SK-N-SH treated with all-trans-retinoic acid at 6 μM for 48 hours (cell line): Measurements from ENCODE around the gene SOX5.

Source experiments
- ISL1 ChIP-seq: fragments of 250-450 bp; sonication (Bioruptor Pico); IDR thresholded peaks from 2 replicates; pipeline ENCODE4 v2.1.2; 2022; ENCODE audit warnings: mild to moderate bottlenecking, moderate library complexity
- TCF4 ChIP-seq: fragments of 250-450 bp; sonication (Bioruptor Pico); IDR thresholded peaks from 2 replicates; pipeline ENCODE4 v1.8.0; 2021; ENCODE audit warnings: mild to moderate bottlenecking, moderate library complexity, borderline replicate concordance
- TOX ChIP-seq: fragments of 250-450 bp; sonication (Bioruptor Pico); IDR thresholded peaks from 2 replicates; pipeline ENCODE4 v1.8.0; 2021; ENCODE audit warnings: mild to moderate bottlenecking, moderate library complexity, borderline replicate concordance
- TSHZ2 ChIP-seq: fragments of 250-450 bp; sonication (Bioruptor Pico); IDR thresholded peaks from 2 replicates; pipeline ENCODE4 v1.5.0; 2020; ENCODE audit warnings: mild to moderate bottlenecking, moderate library complexity
- ZNF565 ChIP-seq: fragments of 450-650 bp; formaldehyde crosslinking; conservative IDR thresholded peaks from 2 replicates; pipeline ENCODE4 v1.5.0; 2020; ENCODE audit warnings: low read depth, mild to moderate bottlenecking, moderate library complexity
- TF ChIP-seq, protein P1 (sequence below): fragments of 250-450 bp; sonication (Bioruptor Pico); IDR thresholded peaks from 2 replicates; pipeline ENCODE4 v1.5.1; 2020; ENCODE audit warnings: low read depth, mild to moderate bottlenecking, moderate library complexity

- TF ChIP-seq TOX (CRISPR knock-in tag) (no peak), ISL1 (CRISPR knock-in tag) (no peak), ZNF565 (CRISPR knock-in tag) (no peak), TSHZ2 (CRISPR knock-in tag) (no peak), TCF4 (CRISPR knock-in tag) (no peak)
- TF ChIP-seq, protein P1, sequence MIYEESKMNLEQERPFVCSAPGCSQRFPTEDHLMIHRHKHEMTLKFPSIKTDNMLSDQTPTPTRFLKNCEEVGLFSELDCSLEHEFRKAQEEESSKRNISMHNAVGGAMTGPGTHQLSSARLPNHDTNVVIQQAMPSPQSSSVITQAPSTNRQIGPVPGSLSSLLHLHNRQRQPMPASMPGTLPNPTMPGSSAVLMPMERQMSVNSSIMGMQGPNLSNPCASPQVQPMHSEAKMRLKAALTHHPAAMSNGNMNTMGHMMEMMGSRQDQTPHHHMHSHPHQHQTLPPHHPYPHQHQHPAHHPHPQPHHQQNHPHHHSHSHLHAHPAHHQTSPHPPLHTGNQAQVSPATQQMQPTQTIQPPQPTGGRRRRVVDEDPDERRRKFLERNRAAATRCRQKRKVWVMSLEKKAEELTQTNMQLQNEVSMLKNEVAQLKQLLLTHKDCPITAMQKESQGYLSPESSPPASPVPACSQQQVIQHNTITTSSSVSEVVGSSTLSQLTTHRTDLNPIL (CRISPR knock-in tag): no peak
Measured at GRCh38 chr12:23948291-23948690, 1.2 kb downstream of the SOX5 start.
